Prostate gland (tissue), 2 donors: Measurements from ENCODE around the gene ILKAP. TPM values are rescaled to one million over a fixed set of nuclear protein-coding genes. Genes with fewer than 3 reads are reported as not detected.

Experiments used
- DNase-seq: peaks from one replicate; pipeline ENCODE4 v3.0.0-alpha.2; 2019; ENCODE audit warnings: low spot score
- H3K27ac ChIP-seq, 2 donors: fragments of 200-600 bp; sonication (generic); 2 replicates each; pipeline ENCODE4 v1.5.1; 2017 to 2019
- H3K27me3 ChIP-seq: fragments of 200-600 bp; sonication (generic); replicated peaks from 2 replicates; pipeline ENCODE4 v1.5.1; 2019; ENCODE audit not compliant: insufficient read depth
- H3K36me3 ChIP-seq, 2 donors: fragments of 200-600 bp; sonication (generic); 1 replicate in 1 of 2; 2 replicates in 1 of 2; pipeline versions ENCODE4 v1.5.1 to v1.8.1; 2017 to 2019
- H3K4me1 ChIP-seq: fragments of 200-600 bp; sonication (generic); replicated peaks from 2 replicates; pipeline ENCODE4 v1.5.1; 2019
- H3K4me3 ChIP-seq, 2 donors: fragments of 200-600 bp; sonication (generic); 2 replicates each; pipeline ENCODE4 v1.5.1; 2017 to 2019
- H3K9me3 ChIP-seq: fragments of 200-600 bp; sonication (generic); 2 replicates; pipeline ENCODE4 v1.5.1; 2017
- CTCF ChIP-seq, 4 experiments: fragments of 200-600 bp in 2 of 4; fragments of 450-650 bp in 2 of 4; sonication (generic) in 2 of 4; IDR thresholded peaks; 1 replicate in 3 of 4; 2 replicates in 1 of 4; pipeline ENCODE4 v1.5.1; 2016 to 2019; ENCODE audit warnings: antibody characterized with exemption in 4 of 4, mild to moderate bottlenecking in 2 of 4, moderate library complexity in 2 of 4
- POLR2A ChIP-seq: fragments of 450-650 bp; IDR thresholded peaks from one replicate; pipeline ENCODE4 v1.6.1; 2016; ENCODE audit warnings: antibody characterized with exemption, mild to moderate bottlenecking
- POLR2AphosphoS5 ChIP-seq: sonication (generic); formaldehyde crosslinking; IDR thresholded peaks from one replicate; pipeline ENCODE4 v1.6.1; 2017; ENCODE audit warnings: antibody characterized with exemption
- WGBS: methylation state at CpG from one replicate; pipeline ENCODE4 v1.1.5; 2018; 5-methylcytosine and 5-hydroxymethylcytosine counted together
- intact Hi-C: fragments of 100-400 bp; cut with DNase I; formaldehyde crosslinking; loops from one replicate; pipeline ENCODE4 v1.14.2; 2022
- total RNA-seq, 2 donors: library from RNA; depleted of rRNA; stranded (reverse); fragments of >200 nt; gene quantifications; one replicate each; pipeline ENCODE4 v1.1.0, GENCODE V29; 2016

The ILKAP gene
- total RNA-seq, 2 donors from 2014 or later, result 33.6 to 41.8 TPM

- TF ChIP-seq POLR2AphosphoS5, result no peak
- TF ChIP-seq CTCF (IDR thresholded peaks at IDR 0.05), result no peak
- TF ChIP-seq POLR2A, result no peak
- intact Hi-C loops, result no loop called here
- 81% methylated on average over 19 of the region's 19 CpGs for WGBS
Observed at GRCh38 chr2:238124488-238125126, 78.9 kb downstream of the ILKAP start.

GRCh38 chr2:238123991-238124470, 79.5 kb downstream of the ILKAP start:
- TF ChIP-seq CTCF (IDR thresholded peaks at IDR 0.05), result no peak
- TF ChIP-seq POLR2AphosphoS5, result no peak
- no peak for TF ChIP-seq POLR2A
- DNase-seq, result no peak
- Histone ChIP-seq H3K27ac (no peak overlapping the region), H3K27me3 (no peaks in the 10 kb centered on the region), H3K9me3 (no peaks in the 10 kb centered on the region), H3K4me1 (no peaks in the 10 kb centered on the region), H3K4me3 (no peak overlapping the region), H3K36me3 (no peaks in the 10 kb centered on the region)
- WGBS, result 74% methylated on average over 14 of the region's 14 CpGs
- intact Hi-C loops, result no loop called here

More at GRCh38 chr2:238124488-238125126, 78.9 kb downstream of the ILKAP start:
- Histone ChIP-seq H3K4me1 (no peaks in the 10 kb centered on the region), H3K36me3 (no peaks in the 10 kb centered on the region), H3K27ac (no peak overlapping the region), H3K9me3 (no peaks in the 10 kb centered on the region), H3K4me3 (no peak overlapping the region), H3K27me3 (no peaks in the 10 kb centered on the region)
- DNase-seq, result no peak

GRCh38 chr2:238123218-238123971, 80.1 kb downstream of the ILKAP start:
- no peak for DNase-seq
- no peaks in the 10 kb centered on the region for H3K9me3 ChIP-seq
- 73% methylated on average over 12 of the region's 22 CpGs for WGBS

GRCh38 chr2:238122287-238123217, 80.9 kb downstream of the ILKAP start:
- Histone ChIP-seq H3K27me3 (no peaks in the 10 kb centered on the region), H3K9me3 (no peaks in the 10 kb centered on the region), H3K4me1 (no peaks in the 10 kb centered on the region), H3K4me3 (no peak overlapping the region), H3K36me3 (no peaks in the 10 kb centered on the region), H3K27ac (no peak overlapping the region)
- no peak for DNase-seq
- intact Hi-C loops, result no loop called here
- WGBS, result 87% methylated on average over 29 of the region's 29 CpGs
- no peak for TF ChIP-seq POLR2A

More at GRCh38 chr2:238123218-238123971, 80.1 kb downstream of the ILKAP start:
- H3K4me3 ChIP-seq, result no peak overlapping the region
- no peak overlapping the region for H3K27ac ChIP-seq
- no peaks in the 10 kb centered on the region for H3K4me1 ChIP-seq
- no peaks in the 10 kb centered on the region for H3K36me3 ChIP-seq
- TF ChIP-seq POLR2A (no peak), CTCF (IDR thresholded peaks at IDR 0.05) (no peak), POLR2AphosphoS5 (no peak)
- intact Hi-C loops, result no loop called here
- no peaks in the 10 kb centered on the region for H3K27me3 ChIP-seq
